HG03025 (cell line): ENCODE results near the gene TM4SF5.

ENCODE experiments used
- ATAC-seq: cut with Tn5 transposase; IDR thresholded peaks from one replicate; pipeline ENCODE4 v1.9.1; 2021; ENCODE audit warnings: mild to moderate bottlenecking, moderate library complexity; ENCODE audit not compliant: unreplicated experiment, low FRiP score

The TM4SF5 gene

GRCh38 chr17:4788807-4789700, 17.4 kb downstream of the TM4SF5 start, which contains the start of gene GLTPD2:
Gene GLTPD2 (plus strand): TSS chr17:4788964. CDS start chr17:4789012, 48 bp downstream.
- ATAC-seq, result peak; percentile 10

- no peak for ATAC-seq
Observed at GRCh38 chr17:4789701-4789950, 17.9 kb downstream of the TM4SF5 start.

- peak; percentile 76 for ATAC-seq
Observed at GRCh38 chr17:4789951-4790704, 18.4 kb downstream of the TM4SF5 start.

- no peak for ATAC-seq
Observed at GRCh38 chr17:4790705-4791088, 19.0 kb downstream of the TM4SF5 start.

- no peak for ATAC-seq
Observed at GRCh38 chr17:4795168-4795567, 23.5 kb downstream of the TM4SF5 start.

- ATAC-seq, result no peak
Observed at GRCh38 chr17:4796552-4796920, 24.9 kb downstream of the TM4SF5 start.

GRCh38 chr17:4800462-4801196, 28.9 kb downstream of the TM4SF5 start:
- no peak for ATAC-seq

GRCh38 chr17:4802228-4802627, 30.5 kb downstream of the TM4SF5 start, which contains the start of gene C17orf114:
Gene C17orf114 (minus strand): TSS chr17:4802328.
- ATAC-seq, result no peak

- no peak for ATAC-seq
Observed at GRCh38 chr17:4806456-4806776, 34.7 kb downstream of the TM4SF5 start.

GRCh38 chr17:4806777-4807604, 35.3 kb downstream of the TM4SF5 start, which contains the start of gene PLD2:
Gene PLD2 (plus strand): TSS chr17:4807152. CDS start chr17:4807773, 621 bp downstream.
- peak; percentile 71 for ATAC-seq

GRCh38 chr17:4807605-4808377, 36.1 kb downstream of the TM4SF5 start:
- no peak for ATAC-seq

- no peak for ATAC-seq
Observed at GRCh38 chr17:4808378-4808767, 36.7 kb downstream of the TM4SF5 start.

GRCh38 chr17:4810696-4811290, 39.1 kb downstream of the TM4SF5 start:
- no peak for ATAC-seq

- ATAC-seq, result no peak
Observed at GRCh38 chr17:4811471-4811870, 39.8 kb downstream of the TM4SF5 start.

GRCh38 chr17:4812690-4813089, 41.0 kb downstream of the TM4SF5 start:
- no peak for ATAC-seq

GRCh38 chr17:4815043-4815675, 43.5 kb downstream of the TM4SF5 start:
- no peak for ATAC-seq

GRCh38 chr17:4816826-4817225, 45.1 kb downstream of the TM4SF5 start:
- ATAC-seq, result no peak

GRCh38 chr17:4818276-4818675, 46.6 kb downstream of the TM4SF5 start:
- no peak for ATAC-seq

GRCh38 chr17:4822835-4823234, 51.1 kb downstream of the TM4SF5 start:
- no peak for ATAC-seq
